ENCODE results near the gene PBX2. TPM values are rescaled to one million over a fixed set of nuclear protein-coding genes. Genes with fewer than 3 reads are reported as not detected.

The PBX2 gene, protein sequence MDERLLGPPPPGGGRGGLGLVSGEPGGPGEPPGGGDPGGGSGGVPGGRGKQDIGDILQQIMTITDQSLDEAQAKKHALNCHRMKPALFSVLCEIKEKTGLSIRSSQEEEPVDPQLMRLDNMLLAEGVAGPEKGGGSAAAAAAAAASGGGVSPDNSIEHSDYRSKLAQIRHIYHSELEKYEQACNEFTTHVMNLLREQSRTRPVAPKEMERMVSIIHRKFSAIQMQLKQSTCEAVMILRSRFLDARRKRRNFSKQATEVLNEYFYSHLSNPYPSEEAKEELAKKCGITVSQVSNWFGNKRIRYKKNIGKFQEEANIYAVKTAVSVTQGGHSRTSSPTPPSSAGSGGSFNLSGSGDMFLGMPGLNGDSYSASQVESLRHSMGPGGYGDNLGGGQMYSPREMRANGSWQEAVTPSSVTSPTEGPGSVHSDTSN
- total RNA-seq, result 100 to 1,000 TPM in 1 of 2 donors, 10 to 100 TPM in 1; 61.5 to 102 TPM

DNA sequence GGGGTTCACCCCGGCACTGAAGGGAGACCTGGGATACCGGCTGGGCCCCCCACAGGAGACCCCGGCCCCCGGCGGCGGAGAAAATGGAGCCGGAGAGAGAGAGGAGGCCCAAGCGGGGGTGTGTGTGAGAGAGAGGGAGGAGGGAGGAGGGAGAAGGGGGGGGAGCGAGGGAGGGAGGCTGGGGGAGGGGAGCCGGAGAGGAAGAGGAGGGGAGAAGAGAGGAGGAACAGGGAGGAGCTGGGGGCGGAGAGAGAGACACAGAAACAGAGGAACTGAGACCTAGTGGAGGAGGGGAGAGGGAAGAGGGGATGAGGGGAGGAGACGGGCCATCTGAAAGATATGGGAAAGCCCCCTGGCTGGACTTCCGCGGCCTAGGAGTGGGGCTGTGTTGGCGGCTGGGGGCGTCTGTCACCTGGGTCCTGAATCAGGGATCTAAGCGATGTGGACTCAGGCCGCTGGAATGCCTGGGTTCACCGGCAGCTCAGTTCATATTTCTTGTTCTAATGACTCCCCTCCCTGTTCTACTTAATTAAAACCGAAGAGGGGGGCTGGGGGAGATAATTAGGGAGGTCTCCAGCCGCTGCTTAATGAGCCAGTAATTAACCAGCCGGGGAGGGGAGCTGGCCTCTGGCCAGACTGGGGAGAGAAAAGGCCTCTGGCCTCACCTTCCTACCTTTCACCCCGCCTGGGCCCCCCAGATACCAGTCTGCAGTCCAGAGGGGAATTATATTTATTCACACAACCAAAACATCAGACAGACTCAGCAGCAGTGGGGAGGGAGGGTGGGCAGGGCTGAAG is at the start of gene PBX2:
PBX2 (minus strand) TSS at position 149 of the 798 bp plus-strand sequence. CDS start 287 bp downstream, outside the sequence.
- peak within 1 kb of the TSS; percentile 91 to 98 for H3K27ac ChIP-seq
- no peaks in the 10 kb centered on the region for H3K9me3 ChIP-seq
- no peaks in the 10 kb centered on the region for H3K4me1 ChIP-seq (replicated peaks)
- DNase-seq (ENCODE audit: low spot score), result peak; percentile 94
- TF ChIP-seq POLR2A (IDR thresholded peaks at IDR 0.05) (peak; percentile 96), POLR2AphosphoS5 (IDR thresholded peaks at IDR 0.05) (peak; percentile 94), CTCF (IDR thresholded peaks at IDR 0.05) (peak in 1 of 4 experiments; percentile 21)
- intact Hi-C loops (cut with DNase I), result no loop called here
- no peaks in the 10 kb centered on the region for H3K27me3 ChIP-seq (replicated peaks; ENCODE audit: insufficient read depth)
- H3K36me3 ChIP-seq, result no peaks in the 10 kb centered on the region
- WGBS, result 5% methylated on average over 20 of the region's 23 CpGs
- H3K4me3 ChIP-seq, result peak within 1 kb of the TSS; percentile 74 to 79

DNA sequence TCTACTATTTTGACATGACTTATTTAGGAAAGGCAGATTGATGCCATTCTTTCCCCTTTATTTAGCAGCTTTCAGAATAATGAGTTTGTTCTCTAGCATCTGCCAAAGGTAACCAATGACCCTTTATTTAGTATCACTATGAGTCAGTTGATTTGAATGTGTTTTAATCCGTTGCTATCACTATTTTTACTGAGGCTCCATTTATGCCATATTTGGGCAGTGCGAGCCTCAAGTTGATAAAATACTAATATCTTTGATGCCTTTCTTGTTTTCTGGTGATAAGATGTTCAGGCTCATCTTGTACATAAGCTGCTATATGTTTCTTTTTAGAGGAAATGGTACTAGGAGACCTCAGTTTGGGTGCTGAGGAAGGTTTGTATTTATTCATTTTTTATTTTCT is 49.5 kb upstream of the PBX2 start:
- WGBS, result 84% methylated on average over 2 of the region's 2 CpGs
- no peaks in the 10 kb centered on the region for H3K9me3 ChIP-seq
- H3K4me1 ChIP-seq (replicated peaks), result no peaks in the 10 kb centered on the region
- no peak for TF ChIP-seq CTCF (IDR thresholded peaks at IDR 0.05)
- TF ChIP-seq POLR2A (IDR thresholded peaks at IDR 0.05), result no peak
- TF ChIP-seq POLR2AphosphoS5 (IDR thresholded peaks at IDR 0.05), result no peak
- no peaks in the 10 kb centered on the region for H3K36me3 ChIP-seq
- no peak for DNase-seq (ENCODE audit: low spot score)
- no peak overlapping the region for H3K4me3 ChIP-seq
- intact Hi-C loops (cut with DNase I), result no loop called here
- H3K27ac ChIP-seq, result no peak overlapping the region
- H3K27me3 ChIP-seq (replicated peaks; ENCODE audit: insufficient read depth), result no peaks in the 10 kb centered on the region

DNA sequence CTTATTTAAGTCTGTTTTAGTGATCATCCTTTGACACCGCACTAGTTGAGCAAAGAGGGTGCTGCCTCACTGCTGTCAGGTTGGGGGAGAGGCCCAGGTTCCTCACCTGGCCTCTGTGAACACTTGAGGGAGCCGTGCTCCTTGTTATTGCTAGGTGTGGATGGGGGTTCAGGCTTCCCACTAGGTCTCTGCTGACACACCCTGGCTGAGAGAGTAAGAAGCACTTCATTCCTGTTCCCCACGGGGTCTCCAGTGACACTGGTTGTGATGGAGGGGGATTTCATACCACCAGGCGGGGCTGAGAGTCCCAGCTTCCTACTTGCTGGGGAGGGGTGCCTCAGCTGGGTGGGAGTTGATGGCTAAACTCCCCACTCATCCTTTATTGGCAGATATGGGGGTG is 44.9 kb upstream of the PBX2 start:
- no peak for TF ChIP-seq CTCF (IDR thresholded peaks at IDR 0.05)
- no peak for TF ChIP-seq POLR2AphosphoS5 (IDR thresholded peaks at IDR 0.05)
- TF ChIP-seq POLR2A (IDR thresholded peaks at IDR 0.05), result no peak
- H3K27me3 ChIP-seq (replicated peaks; ENCODE audit: insufficient read depth), result no peaks in the 10 kb centered on the region
- intact Hi-C loops (cut with DNase I), result no loop called here
- no peaks in the 10 kb centered on the region for H3K36me3 ChIP-seq
- DNase-seq (ENCODE audit: low spot score), result no peak
- no peak overlapping the region for H3K4me3 ChIP-seq
- H3K9me3 ChIP-seq, result no peaks in the 10 kb centered on the region
- no peaks in the 10 kb centered on the region for H3K4me1 ChIP-seq (replicated peaks)
- no peak overlapping the region for H3K27ac ChIP-seq
- 47% methylated on average over 4 of the region's 4 CpGs for WGBS

DNA sequence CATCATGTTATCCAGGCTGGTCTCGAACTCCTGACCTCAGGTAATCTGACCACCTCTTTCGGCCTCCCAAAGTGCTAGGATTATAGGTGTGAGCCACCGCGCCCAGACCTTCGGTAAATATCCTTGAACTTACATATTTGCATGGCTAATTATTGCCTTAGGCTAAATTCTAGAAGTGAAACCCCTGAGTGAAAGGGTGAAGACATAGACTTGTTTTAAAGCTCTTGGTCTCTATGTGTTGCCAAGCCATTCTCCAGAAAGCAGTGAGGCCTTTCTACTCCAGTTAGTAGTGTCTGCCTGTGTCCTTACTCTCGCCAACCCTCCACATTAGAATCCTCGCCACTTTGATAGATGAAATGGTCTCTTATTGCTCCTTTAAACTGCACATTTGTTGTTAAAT is 36.4 kb upstream of the PBX2 start:
- H3K27me3 ChIP-seq (replicated peaks; ENCODE audit: insufficient read depth), result no peaks in the 10 kb centered on the region
- 87% methylated on average over 7 of the region's 7 CpGs for WGBS
- H3K4me3 ChIP-seq, result no peak overlapping the region
- H3K9me3 ChIP-seq, result no peaks in the 10 kb centered on the region
- no peaks in the 10 kb centered on the region for H3K4me1 ChIP-seq (replicated peaks)
- TF ChIP-seq POLR2AphosphoS5 (IDR thresholded peaks at IDR 0.05) (no peak), CTCF (IDR thresholded peaks at IDR 0.05) (no peak), POLR2A (IDR thresholded peaks at IDR 0.05) (no peak)
- no peak overlapping the region for H3K27ac ChIP-seq
- no peaks in the 10 kb centered on the region for H3K36me3 ChIP-seq
- no peak for DNase-seq (ENCODE audit: low spot score)
- intact Hi-C loops (cut with DNase I), result no loop called here

Data from prostate gland (tissue), 2 donors.